HL-60 (cell line): ENCODE results near the gene TDRD1.

Source experiments
- DNase-seq, 2 experiments: peaks; one replicate each; pipeline ENCODE4 v3.0.0-alpha.2; 2010 to 2020; ENCODE audit warnings: low read depth in 1 of 2, low spot score in 1 of 2
- H3K27ac ChIP-seq: fragments of 250-450 bp; sonication (Bioruptor Pico); replicated peaks from 2 replicates; pipeline ENCODE4 v1.5.1; 2020; ENCODE audit warnings: mild to moderate bottlenecking, moderate library complexity
- H3K27me3 ChIP-seq: fragments of 250-450 bp; sonication (Bioruptor Pico); 2 replicates; pipeline ENCODE4 v1.5.1; 2021; ENCODE audit warnings: mild to moderate bottlenecking, moderate library complexity; ENCODE audit not compliant: insufficient read depth, poor library complexity, severe bottlenecking
- H3K4me3 ChIP-seq: replicated peaks from 2 replicates; pipeline ENCODE4 v1.5.1; 2011; ENCODE audit warnings: mild to moderate bottlenecking, control low read depth, low read length; ENCODE audit not compliant: insufficient read depth
- CTCF ChIP-seq: IDR thresholded peaks from one replicate; pipeline ENCODE4 v1.5.1; 2011; ENCODE audit warnings: low read length, control low read depth, inconsistent platforms; ENCODE audit not compliant: insufficient read depth
- GABPA ChIP-seq: IDR thresholded peaks from 2 replicates; pipeline ENCODE4 v1.6.1; 2012; ENCODE audit warnings: low read depth
- POLR2AphosphoS5 ChIP-seq: IDR thresholded peaks from 2 replicates; pipeline ENCODE4 v1.6.1; 2012; ENCODE audit warnings: low read depth
- REST ChIP-seq: IDR thresholded peaks from 2 replicates; pipeline ENCODE4 v1.6.1; 2012; ENCODE audit warnings: low read depth; ENCODE audit not compliant: insufficient replicate concordance
- SPI1 ChIP-seq: IDR thresholded peaks from 2 replicates; pipeline ENCODE4 v1.6.1; 2012; ENCODE audit warnings: low read depth, mild to moderate bottlenecking, borderline replicate concordance

The TDRD1 gene

GRCh38 chr10:114281461-114281860, 102.3 kb downstream of the TDRD1 start:
- H3K4me3 ChIP-seq: no peak overlapping the region
- no peak overlapping the region for H3K27ac ChIP-seq
- H3K27me3 ChIP-seq: no peaks in the 10 kb centered on the region
- TF ChIP-seq POLR2AphosphoS5 (no peak), SPI1 (no peak), REST (no peak), CTCF (no peak), GABPA (no peak)
- no peak for DNase-seq
